ENCODE results near the gene KLF7. TPM values are rescaled to one million over a fixed set of nuclear protein-coding genes. Genes with fewer than 3 reads are reported as not detected.

Gene KLF7
- total and polyA plus RNA-seq, 8 donors, result 2.7 to 33.0 (median 7.3) TPM

DNA sequence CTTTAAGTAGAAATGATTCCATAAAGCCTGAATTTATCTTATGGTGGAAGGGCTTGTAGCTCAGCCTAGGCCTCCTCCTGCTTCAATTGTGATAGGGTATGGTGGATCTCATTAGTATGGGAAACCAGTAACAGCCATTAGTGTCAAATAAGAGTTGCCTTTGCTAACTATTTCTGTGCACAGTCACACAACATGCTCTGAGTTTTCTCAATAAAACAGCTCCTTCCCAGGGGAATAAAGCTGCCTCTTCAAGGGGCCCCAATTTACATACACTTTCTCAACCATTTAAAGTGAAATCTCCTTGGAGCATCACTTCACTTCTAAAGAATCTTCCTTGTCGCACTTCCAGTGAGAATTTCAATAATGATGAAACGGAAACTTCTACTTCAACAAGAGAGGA is 53.4 kb downstream of the KLF7 start:
- Histone ChIP-seq H3K4me3 (no peak overlapping the region), H3K36me3 (peaks cover 0 to 30% (median 4%) of the 10 kb centered on the region in 4 donors), H3K4me1 (peaks cover 0 to 26% (median 9%) of the 10 kb centered on the region in 4 donors), H3K27me3 (no peaks in the 10 kb centered on the region), H3K9me3 (no peaks in the 10 kb centered on the region), H3K27ac (no peak overlapping the region)
- no peak for DNase-seq
- 47 to 96% (median 48%) methylated on average over 2 of the region's 2 CpGs for WGBS, 5 donors
- TF ChIP-seq EP300 (IDR thresholded peaks at IDR 0.05) (no peak), POLR2A (IDR thresholded peaks at IDR 0.05) (no peak), POLR2AphosphoS5 (IDR thresholded peaks at IDR 0.05) (no peak)
- TF ChIP-seq, protein P1, sequence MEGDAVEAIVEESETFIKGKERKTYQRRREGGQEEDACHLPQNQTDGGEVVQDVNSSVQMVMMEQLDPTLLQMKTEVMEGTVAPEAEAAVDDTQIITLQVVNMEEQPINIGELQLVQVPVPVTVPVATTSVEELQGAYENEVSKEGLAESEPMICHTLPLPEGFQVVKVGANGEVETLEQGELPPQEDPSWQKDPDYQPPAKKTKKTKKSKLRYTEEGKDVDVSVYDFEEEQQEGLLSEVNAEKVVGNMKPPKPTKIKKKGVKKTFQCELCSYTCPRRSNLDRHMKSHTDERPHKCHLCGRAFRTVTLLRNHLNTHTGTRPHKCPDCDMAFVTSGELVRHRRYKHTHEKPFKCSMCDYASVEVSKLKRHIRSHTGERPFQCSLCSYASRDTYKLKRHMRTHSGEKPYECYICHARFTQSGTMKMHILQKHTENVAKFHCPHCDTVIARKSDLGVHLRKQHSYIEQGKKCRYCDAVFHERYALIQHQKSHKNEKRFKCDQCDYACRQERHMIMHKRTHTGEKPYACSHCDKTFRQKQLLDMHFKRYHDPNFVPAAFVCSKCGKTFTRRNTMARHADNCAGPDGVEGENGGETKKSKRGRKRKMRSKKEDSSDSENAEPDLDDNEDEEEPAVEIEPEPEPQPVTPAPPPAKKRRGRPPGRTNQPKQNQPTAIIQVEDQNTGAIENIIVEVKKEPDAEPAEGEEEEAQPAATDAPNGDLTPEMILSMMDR (IDR thresholded peaks at IDR 0.05), result no peak
- intact Hi-C loops (cut with DNase I; ENCODE audit: low total_unique reads), result no loop called here

DNA sequence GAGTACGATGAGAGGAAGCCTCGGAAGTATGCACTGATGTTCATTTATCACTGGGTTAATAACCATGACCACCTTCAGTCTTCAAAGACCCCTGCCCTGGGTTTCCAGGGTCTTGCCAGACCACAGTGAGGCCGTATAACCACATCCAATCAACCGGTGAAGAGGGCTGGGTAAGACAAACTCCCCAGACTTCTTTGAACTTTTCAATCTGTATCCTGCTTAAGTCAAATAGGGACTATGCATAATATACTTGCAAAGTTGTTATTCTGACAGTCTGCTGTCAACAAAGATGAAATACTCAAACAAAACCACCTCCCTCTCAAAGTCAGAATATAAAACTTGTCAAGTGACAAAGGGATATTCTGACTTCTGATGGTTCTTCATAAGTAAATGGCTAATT is 54.0 kb downstream of the KLF7 start:
- Histone ChIP-seq H3K9me3 (no peaks in the 10 kb centered on the region), H3K4me1 (peaks cover 0 to 23% (median 11%) of the 10 kb centered on the region in 4 donors), H3K27me3 (no peaks in the 10 kb centered on the region), H3K27ac (no peak overlapping the region), H3K4me3 (no peak overlapping the region), H3K36me3 (peaks cover 0 to 37% (median 11%) of the 10 kb centered on the region in 4 donors)
- TF ChIP-seq POLR2A (IDR thresholded peaks at IDR 0.05) (no peak), POLR2AphosphoS5 (IDR thresholded peaks at IDR 0.05) (no peak), EP300 (IDR thresholded peaks at IDR 0.05) (no peak)
- TF ChIP-seq, protein P1 (IDR thresholded peaks at IDR 0.05), result no peak
- WGBS, 5 donors, result 67 to 91% (median 81%) methylated on average over 4 of the region's 4 CpGs
- intact Hi-C loops (cut with DNase I; ENCODE audit: low total_unique reads), result no loop called here
- no peak for DNase-seq

DNA sequence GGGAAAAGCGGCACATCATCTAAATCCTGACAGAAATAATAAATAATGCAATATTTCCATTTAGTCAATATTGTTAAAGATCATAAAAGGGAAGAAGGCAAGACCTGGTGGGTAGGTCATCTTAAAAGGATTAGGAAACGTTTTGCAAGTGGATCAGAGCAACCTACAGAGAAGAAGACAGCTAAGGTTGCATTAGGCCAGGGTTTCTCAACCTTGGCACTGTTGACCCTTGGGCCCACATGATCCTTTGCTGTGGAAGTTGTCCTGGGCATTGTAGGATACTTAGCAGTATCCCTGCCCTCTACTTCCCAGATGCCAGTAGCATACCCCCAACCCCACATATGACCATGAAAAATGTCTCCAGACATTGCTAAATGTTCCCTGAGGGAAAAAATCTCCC is 55.0 kb downstream of the KLF7 start:
- WGBS, 5 donors, result 47 to 91% (median 79%) methylated on average over 2 of the region's 2 CpGs
- intact Hi-C loops (cut with DNase I; ENCODE audit: low total_unique reads), result no loop called here
- Histone ChIP-seq H3K4me3 (no peak overlapping the region), H3K4me1 (peaks cover 0 to 23% (median 7%) of the 10 kb centered on the region in 4 donors), H3K27ac (no peak overlapping the region), H3K36me3 (peaks cover 0 to 44% (median 20%) of the 10 kb centered on the region in 4 donors), H3K9me3 (no peaks in the 10 kb centered on the region), H3K27me3 (no peaks in the 10 kb centered on the region)
- no peak for DNase-seq
- TF ChIP-seq POLR2AphosphoS5 (IDR thresholded peaks at IDR 0.05) (no peak), EP300 (IDR thresholded peaks at IDR 0.05) (no peak), POLR2A (IDR thresholded peaks at IDR 0.05) (no peak)
- TF ChIP-seq, protein P1 (IDR thresholded peaks at IDR 0.05), result no peak

DNA sequence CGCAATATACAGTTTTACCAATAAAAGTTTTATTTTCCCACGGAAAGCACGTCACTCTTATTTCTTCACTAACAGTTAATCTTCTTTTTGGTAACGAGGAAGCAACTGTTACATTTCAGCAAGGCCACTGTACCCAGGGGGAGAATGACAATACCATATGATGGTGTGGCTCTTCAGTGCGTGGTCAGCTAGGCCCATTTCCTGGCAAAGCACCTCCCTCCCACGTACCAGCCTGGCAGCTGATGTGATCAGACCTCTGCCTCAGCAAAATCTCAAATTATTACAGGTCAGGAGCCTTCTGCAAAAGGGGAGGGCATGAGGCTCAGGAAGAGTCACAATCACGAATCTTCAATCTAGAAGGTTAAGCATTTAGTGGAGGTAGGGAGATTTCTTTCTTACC is 55.4 kb downstream of the KLF7 start:
- no peak for DNase-seq
- Histone ChIP-seq H3K4me3 (no peak overlapping the region), H3K36me3 (peaks cover 0 to 48% (median 24%) of the 10 kb centered on the region in 4 donors), H3K27ac (no peak overlapping the region), H3K27me3 (no peaks in the 10 kb centered on the region), H3K9me3 (no peaks in the 10 kb centered on the region), H3K4me1 (peaks cover 0 to 25% (median 7%) of the 10 kb centered on the region in 4 donors)
- TF ChIP-seq, protein P1 (IDR thresholded peaks at IDR 0.05), result no peak
- TF ChIP-seq EP300 (IDR thresholded peaks at IDR 0.05) (no peak), POLR2AphosphoS5 (IDR thresholded peaks at IDR 0.05) (no peak), POLR2A (IDR thresholded peaks at IDR 0.05) (no peak)
- intact Hi-C loops (cut with DNase I; ENCODE audit: low total_unique reads), result no loop called here
- 88 to 91% (median 90%) methylated on average over 7 of the region's 7 CpGs for WGBS, 5 donors
